GM12892 (cell line): ENCODE measurements around the gene UGT1A4.

Source experiments
- POLR2A ChIP-seq: IDR thresholded peaks from 2 replicates; pipeline ENCODE4 v1.6.1; 2011; ENCODE audit warnings: low read depth, low read length, control low read depth
- POLR2AphosphoS5 ChIP-seq: IDR thresholded peaks from 2 replicates; pipeline ENCODE4 v1.6.1; 2011; ENCODE audit warnings: low read depth, low read length, control low read depth
- TAF1 ChIP-seq: IDR thresholded peaks from 2 replicates; pipeline ENCODE4 v1.6.1; 2011; ENCODE audit warnings: low read depth, mild to moderate bottlenecking, control low read depth, low read length, borderline replicate concordance

GRCh38 chr2:233779722-233780121 lies 61.2 kb downstream of the UGT1A4 start:
- no peak for TF ChIP-seq POLR2A
- TF ChIP-seq POLR2AphosphoS5 = no peak
- no peak for TF ChIP-seq TAF1
